ENCODE results near the gene CD3D.

- TF ChIP-seq CTCF (IDR thresholded peaks at IDR 0.05): no peak
- TF ChIP-seq POLR2A (IDR thresholded peaks at IDR 0.05): peak; percentile 39 to 66
Measured at GRCh38 chr11:118359295-118359958, 16.9 kb upstream of the CD3D start, which contains the start of gene UBE4A.
